ENCODE results near the gene CRTAP. TPM values are rescaled to one million over a fixed set of nuclear protein-coding genes. Genes with fewer than 3 reads are reported as not detected.

The CRTAP gene
- total and polyA plus RNA-seq, 11 donors = 16.1 to 148 (median 80.7) TPM

GRCh38 chr3:33122991-33123390 is 9.2 kb downstream of the CRTAP start:
- no peak for TF ChIP-seq POLR2A (IDR thresholded peaks at IDR 0.05)
- no peak for TF ChIP-seq CTCF (IDR thresholded peaks at IDR 0.05)
- Histone ChIP-seq H3K27me3 (no peaks in the 10 kb centered on the region), H3K36me3 (peaks cover 0 to 81% (median 65%) of the 10 kb centered on the region in 9 donors), H3K9me3 (no peaks in the 10 kb centered on the region), H3K27ac (no peak overlapping the region), H3K4me1 (peaks cover 0 to 16% (median 2%) of the 10 kb centered on the region in 12 donors), H3K4me3 (no peak overlapping the region)
- DNase-seq (no peak), ATAC-seq (no peak)
- 87 to 91% (median 89%) methylated on average over 5 of the region's 5 CpGs for WGBS, 4 donors
- intact Hi-C loops (cut with DNase I) = no loop called here

GRCh38 chr3:33124638-33125037 is 10.8 kb downstream of the CRTAP start:
- peaks cover 0 to 9% (median 0%) of the 10 kb centered on the region in 12 donors for H3K4me1 ChIP-seq
- peaks cover 0 to 94% (median 78%) of the 10 kb centered on the region in 9 donors for H3K36me3 ChIP-seq
- no peak overlapping the region for H3K4me3 ChIP-seq
- intact Hi-C loops (cut with DNase I) = no loop called here
- H3K9me3 ChIP-seq = no peaks in the 10 kb centered on the region
- no peak for ATAC-seq
- H3K27ac ChIP-seq = no peak overlapping the region
- TF ChIP-seq CTCF (IDR thresholded peaks at IDR 0.05) (no peak), POLR2A (IDR thresholded peaks at IDR 0.05) (no peak)
- no peak for DNase-seq
- no peaks in the 10 kb centered on the region for H3K27me3 ChIP-seq
- 50 to 90% (median 59%) methylated on average over 1 of the region's 1 CpG for WGBS, 4 donors

GRCh38 chr3:33125840-33126239 is 12.0 kb downstream of the CRTAP start:
- H3K36me3 ChIP-seq = peaks cover 0 to 98% (median 83%) of the 10 kb centered on the region in 9 donors
- ATAC-seq (no peak), DNase-seq (no peak)
- intact Hi-C loops (cut with DNase I) = no loop called here
- WGBS, 4 donors = 92 to 95% (median 94%) methylated on average over 3 of the region's 3 CpGs
- no peak overlapping the region for H3K4me3 ChIP-seq
- H3K4me1 ChIP-seq = peaks cover 0 to 9% (median 0%) of the 10 kb centered on the region in 12 donors
- H3K27ac ChIP-seq = no peak overlapping the region
- TF ChIP-seq POLR2A (IDR thresholded peaks at IDR 0.05) (no peak), CTCF (IDR thresholded peaks at IDR 0.05) (no peak)
- no peaks in the 10 kb centered on the region for H3K9me3 ChIP-seq
- no peaks in the 10 kb centered on the region for H3K27me3 ChIP-seq

GRCh38 chr3:33128706-33129105 is 14.9 kb downstream of the CRTAP start:
- no peaks in the 10 kb centered on the region for H3K9me3 ChIP-seq
- peaks cover 0 to 97% (median 82%) of the 10 kb centered on the region in 9 donors for H3K36me3 ChIP-seq
- ATAC-seq (no peak), DNase-seq (no peak)
- 50 to 79% (median 75%) methylated on average over 1 of the region's 1 CpG for WGBS, 4 donors
- H3K27me3 ChIP-seq = no peaks in the 10 kb centered on the region
- H3K27ac ChIP-seq = no peak overlapping the region
- intact Hi-C loops (cut with DNase I) = no loop called here
- TF ChIP-seq POLR2A (IDR thresholded peaks at IDR 0.05) = no peak
- TF ChIP-seq CTCF (IDR thresholded peaks at IDR 0.05) = no peak
- no peak overlapping the region for H3K4me3 ChIP-seq
- peaks cover 0 to 8% (median 0%) of the 10 kb centered on the region in 12 donors for H3K4me1 ChIP-seq
